K562 (cell line): Measurements from ENCODE around the gene PTAFR. TPM values are rescaled to one million over a fixed set of nuclear protein-coding genes. Genes with fewer than 3 reads are reported as not detected.

Source experiments
- ATAC-seq: fragments of 200-7000 bp; cut with Tn5 transposase; 3 replicates; pipeline ENCODE4 v1.9.1; 2020; ENCODE audit warnings: moderate library complexity
- BruUV-seq: library from RNA; stranded (reverse); fragments of 400-500 nt; replicated peaks from 2 replicates; lab custom pipeline; 2021; lab: Mats Ljungman, UMichigan
- CTCF ChIA-PET: fragments of 300-600 bp; formaldehyde crosslinking; extraction: SDS; loops from one replicate; lab custom pipeline; 2021; ENCODE audit warnings: low intra/inter-chr PET ratio; lab: Yijun Ruan, JAX
- POLR2A ChIA-PET: fragments of 300-600, 350-650 bp; sonication (Branson Sonifier 250); formaldehyde crosslinking; extraction: SDS; loops from one replicate; lab custom pipeline; 2021; ENCODE audit warnings: antibody characterized with exemption, inconsistent platforms; lab: Yijun Ruan, JAX
- DNase-seq, 4 experiments: peaks; one replicate each; pipeline versions ENCODE4 v3.0.0 to v3.0.0-alpha.2; 2011 to 2018; ENCODE audit warnings: low spot score in 3 of 4, mixed read lengths in 3 of 4; ENCODE audit errors: extremely low read depth in 1 of 4
- FAIRE-seq: peaks from 2 replicates; lab custom pipeline; 2011; peaks lifted over from hg19 to GRCh38; lab: Jason Lieb, UNC
- H2AFZ ChIP-seq: 2 replicates; pipeline ENCODE4 v1.6.0; 2011; ENCODE audit warnings: low read depth, low read length, control low read depth, inconsistent platforms
- H3K27ac ChIP-seq: fragments of 200-600 bp; 3 replicates; pipeline ENCODE4 v1.8.0; 2011; ENCODE audit warnings: low read depth, mild to moderate bottlenecking, control low read depth, inconsistent platforms, low read length, moderate library complexity, mixed read lengths; ENCODE audit errors: extremely low read depth
- H3K27me3 ChIP-seq, 2 experiments: fragments of 300-600 bp in 1 of 2; 2 replicates in 1 of 2; 3 replicates in 1 of 2; pipeline versions ENCODE4 v1.6.0 to v1.8.0; 2011; ENCODE audit warnings: inconsistent platforms in 2 of 2, low read length in 2 of 2, mild to moderate bottlenecking in 1 of 2, mixed read lengths in 1 of 2, moderate library complexity in 1 of 2; ENCODE audit not compliant: control insufficient read depth in 2 of 2, insufficient read depth in 2 of 2
- H3K36me3 ChIP-seq: fragments of 300-600 bp; 3 replicates; pipeline ENCODE4 v1.8.0; 2011; ENCODE audit warnings: mild to moderate bottlenecking, low read length, inconsistent platforms; ENCODE audit not compliant: control insufficient read depth, insufficient read depth
- H3K4me1 ChIP-seq, 2 experiments: fragments of 200-600 bp in 1 of 2; replicated peaks in 1 of 2; 2 replicates in 1 of 2; 3 replicates in 1 of 2; pipeline versions ENCODE4 v1.5.1 to v1.8.0; 2011; ENCODE audit warnings: inconsistent platforms in 2 of 2, low read length in 2 of 2, mild to moderate bottlenecking in 1 of 2, mixed read lengths in 1 of 2, moderate library complexity in 1 of 2; ENCODE audit not compliant: control insufficient read depth in 2 of 2, insufficient read depth in 2 of 2
- H3K4me2 ChIP-seq: 2 replicates; pipeline ENCODE4 v1.6.1; 2011; ENCODE audit warnings: low read length, control low read depth, inconsistent platforms, mixed read lengths; ENCODE audit not compliant: insufficient read depth
- H3K4me3 ChIP-seq: fragments of 200-600 bp; sonication (generic), shearing (Covaris generic); 2 replicates; pipeline ENCODE4 v1.5.1; 2016; ENCODE audit warnings: control low read depth, inconsistent platforms
- H3K79me2 ChIP-seq: fragments of 200-600 bp; 3 replicates; pipeline ENCODE4 v1.8.0; 2011; ENCODE audit warnings: low read length, inconsistent platforms; ENCODE audit not compliant: control insufficient read depth, insufficient read depth
- H3K9ac ChIP-seq, 2 experiments: 2 replicates each; pipeline versions ENCODE4 v1.6.0 to v1.6.1; 2011; ENCODE audit warnings: low read depth in 2 of 2, low read length in 2 of 2, control low read depth in 1 of 2, inconsistent platforms in 1 of 2, mild to moderate bottlenecking in 1 of 2, mixed read lengths in 1 of 2; ENCODE audit not compliant: insufficient read depth in 1 of 2
- H3K9me1 ChIP-seq: one replicate; pipeline ENCODE4 v1.6.0; 2011; ENCODE audit warnings: inconsistent platforms, mild to moderate bottlenecking, low read length, moderate library complexity; ENCODE audit not compliant: control insufficient read depth, insufficient read depth
- H3K9me3 ChIP-seq: replicated peaks from 2 replicates; pipeline ENCODE4 v1.5.1; 2011; ENCODE audit warnings: low read depth, low read length, inconsistent platforms; ENCODE audit not compliant: control insufficient read depth, insufficient read depth
- H4K20me1 ChIP-seq: replicated peaks from 2 replicates; pipeline ENCODE4 v1.6.1; 2011; ENCODE audit warnings: low read length, inconsistent platforms, mixed read lengths; ENCODE audit not compliant: control insufficient read depth, insufficient read depth
- DACH1 ChIP-seq: fragments of 450-650 bp; IDR thresholded peaks from 2 replicates; pipeline ENCODE4 v1.6.1; 2018; ENCODE audit not compliant: partially characterized antibody
- DDX20 ChIP-seq: fragments of 450-650 bp; IDR thresholded peaks from 2 replicates; pipeline ENCODE4 v1.6.1; 2016; ENCODE audit warnings: missing genetic modification characterization, low read depth, mild to moderate bottlenecking, missing compliant biosample characterization, moderate library complexity
- FOSL1 ChIP-seq: fragments of 200-800 bp; sonication (Bioruptor generic); conservative IDR thresholded peaks from 2 replicates; pipeline ENCODE4 v1.6.1; 2016; ENCODE audit warnings: missing genetic modification characterization, missing compliant biosample characterization
- GTF2A2 ChIP-seq: IDR thresholded peaks from 2 replicates; pipeline ENCODE4 v1.6.1; 2016; ENCODE audit warnings: mild to moderate bottlenecking, missing genetic modification characterization, missing compliant biosample characterization
- HDAC8 ChIP-seq: fragments of 450-650 bp; IDR thresholded peaks from 2 replicates; pipeline ENCODE4 v1.6.1; 2016; ENCODE audit warnings: mild to moderate bottlenecking, missing genetic modification characterization, moderate library complexity, missing compliant biosample characterization
- JUN ChIP-seq, 2 experiments: sonication (generic) in 1 of 2; formaldehyde crosslinking in 1 of 2; IDR thresholded peaks; 2 replicates each; pipeline versions ENCODE4 v1.6.1 to v1.8.0; 2012 to 2022; ENCODE audit warnings: borderline replicate concordance in 2 of 2, mild to moderate bottlenecking in 2 of 2, improper control_type of control experiment in 1 of 2, low read depth in 1 of 2, low read length in 1 of 2, missing genetic modification reagents in 1 of 2
- JUND ChIP-seq, 2 experiments: IDR thresholded peaks; 2 replicates in 1 of 2; 3 replicates in 1 of 2; pipeline ENCODE4 v1.6.1; 2011; ENCODE audit warnings: borderline replicate concordance in 2 of 2, low read depth in 2 of 2, low read length in 2 of 2, improper control_type of control experiment in 1 of 2, missing biosample characterization in 1 of 2, missing genetic modification characterization in 1 of 2, missing genetic modification reagents in 1 of 2
- SMAD4 ChIP-seq: fragments of 250-450 bp; sonication (Bioruptor Pico); conservative IDR thresholded peaks from 2 replicates; pipeline ENCODE4 v1.8.0; 2021; ENCODE audit warnings: inconsistent platforms, mild to moderate bottlenecking, moderate library complexity
- TARDBP ChIP-seq: fragments of 450-650 bp; IDR thresholded peaks from 2 replicates; pipeline ENCODE4 v1.6.1; 2016
- XRCC5 ChIP-seq: fragments of 200-400 bp; formaldehyde crosslinking; IDR thresholded peaks from 2 replicates; pipeline ENCODE4 v1.6.1; 2017; ENCODE audit warnings: low read depth, mild to moderate bottlenecking, low read length
- ZNF589 ChIP-seq: fragments of 200-800 bp; sonication (Bioruptor generic); IDR thresholded peaks from 2 replicates; pipeline ENCODE4 v1.6.1; 2016; ENCODE audit warnings: low read depth, missing genetic modification characterization, missing compliant biosample characterization
- WGBS: fragments of 100-300 bp; shearing (Covaris generic); methylation state at CpG from one replicate; pipeline ENCODE4 v1.1.6; 2016; ENCODE audit warnings: low coverage, mixed read lengths; ENCODE audit not compliant: insufficient coverage; ENCODE audit errors: missing lambda C conversion rate; 5-methylcytosine and 5-hydroxymethylcytosine counted together
- in situ Hi-C: fragments of 300-500 bp; cut with MboI; formaldehyde crosslinking; loops from 4 replicates; pipeline ENCODE4 v1.15.0; 2018; ENCODE audit warnings: inconsistent platforms, mixed read lengths
- intact Hi-C: fragments of 100-400 bp; cut with micrococcal nuclease; formaldehyde crosslinking; loops from 2 replicates; pipeline ENCODE4 v1.14.2; 2022
- polyA plus RNA-seq, 8 experiments: library from polyadenylated mRNA; depleted of rRNA in 4 of 8; stranded (reverse) in 5 of 8; unstranded in 3 of 8; fragments of >200 nt; fragmentation: Nextera tagmentation in 2 of 8; fragmentation: Illumina TruSeq in 1 of 8; extraction: Ambion mirVana in 2 of 8; extraction: Trizol in 1 of 8; gene quantifications; 2 replicates each; pipeline versions ENCODE4 v1.2.1 to v1.2.3, GENCODE V29; 2011 to 2014; ENCODE audit warnings: inconsistent platforms in 1 of 8, missing spikeins in 1 of 8
- total RNA-seq, 7 experiments: library from RNA; depleted of rRNA in 6 of 7; stranded (reverse); fragments of >200 nt in 6 of 7; fragmentation: Illumina TruSeq in 2 of 7; extraction: Trizol in 2 of 7; gene quantifications; 2 replicates each; pipeline versions ENCODE4 v1.2.1 to v1.2.3, GENCODE V29; 2011 to 2021; ENCODE audit warnings: low replicate concordance in 1 of 7
- TF ChIP-seq, protein P1 (sequence below): fragments of 450-650 bp; IDR thresholded peaks from 2 replicates; pipeline ENCODE4 v1.6.1; 2018; ENCODE audit not compliant: partially characterized antibody
- TF ChIP-seq, protein P2 (sequence below): sonication (generic); formaldehyde crosslinking; IDR thresholded peaks from 2 replicates; pipeline ENCODE4 v1.8.0; 2022; ENCODE audit warnings: mild to moderate bottlenecking, missing genetic modification reagents

The PTAFR gene
- total and polyA plus RNA-seq, 9 of the 15 experiments (the other 6 are each of a cell fraction or from before 2014, with no cell fraction given): 0.15 to 0.55 (median 0.40) TPM; not detected in 1

DNA sequence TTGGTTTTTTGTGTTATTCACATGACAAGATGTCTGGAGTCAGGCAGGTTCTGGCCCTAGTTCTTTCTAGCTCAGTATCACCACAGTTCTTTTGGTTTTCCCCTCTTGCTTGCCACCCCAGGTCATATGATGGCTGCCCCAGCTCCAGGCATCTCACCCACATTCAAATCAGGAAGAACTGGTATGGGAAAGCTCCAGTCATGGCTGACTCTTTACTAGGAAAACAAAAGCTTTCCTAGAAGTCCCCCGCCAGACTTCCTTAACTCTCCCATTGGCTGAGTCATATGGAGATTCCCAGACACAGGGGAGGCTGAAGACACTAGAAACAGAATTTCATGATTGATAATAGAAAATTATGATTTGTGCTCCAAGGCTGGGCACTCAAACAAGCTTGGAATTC lies 65.9 kb downstream of the PTAFR start:
- H3K9me3 ChIP-seq: no peaks in the 10 kb centered on the region
- H3K27me3 ChIP-seq: no peaks in the 10 kb centered on the region
- no TSS peak for BruUV-seq
- no peaks in the 10 kb centered on the region for H3K36me3 ChIP-seq
- intact Hi-C loops (no loop called here), in situ Hi-C loops (no loop called here)
- ATAC-seq: no peak
- no peak overlapping the region for H3K4me2 ChIP-seq
- no peak overlapping the region for H3K9ac ChIP-seq
- WGBS: 12% methylated on average over 1 of the region's 1 CpG
- H4K20me1 ChIP-seq: no peaks in the 10 kb centered on the region
- peak overlapping the region; percentile 41 for H2AFZ ChIP-seq
- peaks cover 4 to 18% of the 10 kb centered on the region in 2 experiments; a peak in 3 of 5 replicates for H3K4me1 ChIP-seq
- H3K79me2 ChIP-seq: no peaks in the 10 kb centered on the region
- H3K9me1 ChIP-seq: no peaks in the 10 kb centered on the region
- H3K27ac ChIP-seq: no peak overlapping the region
- FAIRE-seq: no peak
- ChIA-PET POLR2A (interaction anchor here (0.6 to 1.7 kb wide), 2 partner anchors 12 to 14 kb away, joined by 3 to 7 read pairs; no protein-coding TSS in a partner anchor), CTCF (interaction anchor here (0.6 kb wide), 1 partner anchor 576 kb away, joined by 6 read pairs; no protein-coding TSS in a partner anchor)
- H3K4me3 ChIP-seq: no peak overlapping the region
- DNase-seq: no peak
- TF ChIP-seq SMAD4 (CRISPR knock-in tag): 0 out of 2 replicates have a peak, but pooled peaks have one; percentile 35
- no peak for TF ChIP-seq DACH1
- 0 out of 2 replicates have a peak, but pooled peaks have one; percentile 34 for TF ChIP-seq DDX20 (tag)
- TF ChIP-seq GTF2A2 (tag): no peak
- TF ChIP-seq HDAC8 (tag): no peak
- peak; percentile 64; the same call in 1 of the 2 replicates for TF ChIP-seq ZNF589 (CRISPR knock-in tag)
- no peak for TF ChIP-seq XRCC5
- TF ChIP-seq TARDBP: no peak
- 0 out of 2 replicates have a peak, but pooled peaks have one; percentile 44 for TF ChIP-seq FOSL1
- peak; percentile 49; the same call in 1 of the 2 replicates for TF ChIP-seq JUND (IDR thresholded peaks at IDR 0.05; ENCODE audit: borderline replicate concordance, low read depth, low read length)
- no peak; the same call in 2 of the 3 replicates for TF ChIP-seq JUND (tag; IDR thresholded peaks at IDR 0.05; ENCODE audit: borderline replicate concordance, low read depth, low read length)
- TF ChIP-seq JUN (IDR thresholded peaks at IDR 0.05; ENCODE audit: borderline replicate concordance, low read depth, low read length): 0 out of 2 replicates have a peak, but pooled peaks have one; percentile 8
- TF ChIP-seq JUN (CRISPR knock-in tag; IDR thresholded peaks at IDR 0.05; ENCODE audit: borderline replicate concordance): no peak
- TF ChIP-seq, protein P1, sequence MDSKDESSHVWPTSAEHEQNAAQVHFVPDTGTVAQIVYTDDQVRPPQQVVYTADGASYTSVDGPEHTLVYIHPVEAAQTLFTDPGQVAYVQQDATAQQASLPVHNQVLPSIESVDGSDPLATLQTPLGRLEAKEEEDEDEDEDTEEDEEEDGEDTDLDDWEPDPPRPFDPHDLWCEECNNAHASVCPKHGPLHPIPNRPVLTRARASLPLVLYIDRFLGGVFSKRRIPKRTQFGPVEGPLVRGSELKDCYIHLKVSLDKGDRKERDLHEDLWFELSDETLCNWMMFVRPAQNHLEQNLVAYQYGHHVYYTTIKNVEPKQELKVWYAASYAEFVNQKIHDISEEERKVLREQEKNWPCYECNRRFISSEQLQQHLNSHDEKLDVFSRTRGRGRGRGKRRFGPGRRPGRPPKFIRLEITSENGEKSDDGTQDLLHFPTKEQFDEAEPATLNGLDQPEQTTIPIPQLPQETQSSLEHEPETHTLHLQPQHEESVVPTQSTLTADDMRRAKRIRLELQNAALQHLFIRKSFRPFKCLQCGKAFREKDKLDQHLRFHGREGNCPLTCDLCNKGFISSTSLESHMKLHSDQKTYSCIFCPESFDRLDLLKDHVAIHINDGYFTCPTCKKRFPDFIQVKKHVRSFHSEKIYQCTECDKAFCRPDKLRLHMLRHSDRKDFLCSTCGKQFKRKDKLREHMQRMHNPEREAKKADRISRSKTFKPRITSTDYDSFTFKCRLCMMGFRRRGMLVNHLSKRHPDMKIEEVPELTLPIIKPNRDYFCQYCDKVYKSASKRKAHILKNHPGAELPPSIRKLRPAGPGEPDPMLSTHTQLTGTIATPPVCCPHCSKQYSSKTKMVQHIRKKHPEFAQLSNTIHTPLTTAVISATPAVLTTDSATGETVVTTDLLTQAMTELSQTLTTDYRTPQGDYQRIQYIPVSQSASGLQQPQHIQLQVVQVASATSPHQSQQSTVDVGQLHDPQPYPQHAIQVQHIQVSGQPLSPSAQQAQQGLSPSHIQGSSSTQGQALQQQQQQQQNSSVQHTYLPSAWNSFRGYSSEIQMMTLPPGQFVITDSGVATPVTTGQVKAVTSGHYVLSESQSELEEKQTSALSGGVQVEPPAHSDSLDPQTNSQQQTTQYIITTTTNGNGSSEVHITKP: peak; percentile 26
- TF ChIP-seq, protein P2, sequence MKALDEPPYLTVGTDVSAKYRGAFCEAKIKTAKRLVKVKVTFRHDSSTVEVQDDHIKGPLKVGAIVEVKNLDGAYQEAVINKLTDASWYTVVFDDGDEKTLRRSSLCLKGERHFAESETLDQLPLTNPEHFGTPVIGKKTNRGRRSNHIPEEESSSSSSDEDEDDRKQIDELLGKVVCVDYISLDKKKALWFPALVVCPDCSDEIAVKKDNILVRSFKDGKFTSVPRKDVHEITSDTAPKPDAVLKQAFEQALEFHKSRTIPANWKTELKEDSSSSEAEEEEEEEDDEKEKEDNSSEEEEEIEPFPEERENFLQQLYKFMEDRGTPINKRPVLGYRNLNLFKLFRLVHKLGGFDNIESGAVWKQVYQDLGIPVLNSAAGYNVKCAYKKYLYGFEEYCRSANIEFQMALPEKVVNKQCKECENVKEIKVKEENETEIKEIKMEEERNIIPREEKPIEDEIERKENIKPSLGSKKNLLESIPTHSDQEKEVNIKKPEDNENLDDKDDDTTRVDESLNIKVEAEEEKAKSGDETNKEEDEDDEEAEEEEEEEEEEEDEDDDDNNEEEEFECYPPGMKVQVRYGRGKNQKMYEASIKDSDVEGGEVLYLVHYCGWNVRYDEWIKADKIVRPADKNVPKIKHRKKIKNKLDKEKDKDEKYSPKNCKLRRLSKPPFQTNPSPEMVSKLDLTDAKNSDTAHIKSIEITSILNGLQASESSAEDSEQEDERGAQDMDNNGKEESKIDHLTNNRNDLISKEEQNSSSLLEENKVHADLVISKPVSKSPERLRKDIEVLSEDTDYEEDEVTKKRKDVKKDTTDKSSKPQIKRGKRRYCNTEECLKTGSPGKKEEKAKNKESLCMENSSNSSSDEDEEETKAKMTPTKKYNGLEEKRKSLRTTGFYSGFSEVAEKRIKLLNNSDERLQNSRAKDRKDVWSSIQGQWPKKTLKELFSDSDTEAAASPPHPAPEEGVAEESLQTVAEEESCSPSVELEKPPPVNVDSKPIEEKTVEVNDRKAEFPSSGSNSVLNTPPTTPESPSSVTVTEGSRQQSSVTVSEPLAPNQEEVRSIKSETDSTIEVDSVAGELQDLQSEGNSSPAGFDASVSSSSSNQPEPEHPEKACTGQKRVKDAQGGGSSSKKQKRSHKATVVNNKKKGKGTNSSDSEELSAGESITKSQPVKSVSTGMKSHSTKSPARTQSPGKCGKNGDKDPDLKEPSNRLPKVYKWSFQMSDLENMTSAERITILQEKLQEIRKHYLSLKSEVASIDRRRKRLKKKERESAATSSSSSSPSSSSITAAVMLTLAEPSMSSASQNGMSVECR (CRISPR knock-in tag): no peak
